Bone marrow (tissue), 2 donors: Measurements from ENCODE around the gene NRIP3.
"Not testable (repeated sequence)": the region's sequence is repeated elsewhere in the genome, so short reads cannot be mapped to it uniquely, and the experiment has no call there.

Experiments
- DNase-seq, 2 donors: peaks; one replicate each; lab custom pipeline; 2025; lab: John Stamatoyannopoulos, UW

The NRIP3 gene

DNA sequence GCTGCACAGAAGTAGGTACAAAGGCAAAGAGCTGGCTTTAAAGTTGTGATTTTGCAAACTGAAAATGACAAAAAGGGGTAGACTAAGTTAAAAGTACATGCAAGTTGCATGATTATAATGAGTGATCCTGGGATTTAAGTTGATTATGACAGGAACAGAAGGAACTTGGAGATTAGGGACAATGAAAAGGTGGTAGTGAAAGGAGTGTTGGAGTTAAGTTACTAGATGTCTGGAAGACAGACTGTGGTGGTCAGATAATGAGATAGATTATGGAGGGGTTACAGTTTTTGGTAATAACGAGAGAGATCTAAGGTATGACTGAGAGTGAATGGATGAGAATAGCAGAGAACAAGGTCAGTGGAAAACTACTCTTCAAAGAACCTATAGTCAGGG, 31.9 kb downstream of the NRIP3 start:
- DNase-seq: no peak

DNA sequence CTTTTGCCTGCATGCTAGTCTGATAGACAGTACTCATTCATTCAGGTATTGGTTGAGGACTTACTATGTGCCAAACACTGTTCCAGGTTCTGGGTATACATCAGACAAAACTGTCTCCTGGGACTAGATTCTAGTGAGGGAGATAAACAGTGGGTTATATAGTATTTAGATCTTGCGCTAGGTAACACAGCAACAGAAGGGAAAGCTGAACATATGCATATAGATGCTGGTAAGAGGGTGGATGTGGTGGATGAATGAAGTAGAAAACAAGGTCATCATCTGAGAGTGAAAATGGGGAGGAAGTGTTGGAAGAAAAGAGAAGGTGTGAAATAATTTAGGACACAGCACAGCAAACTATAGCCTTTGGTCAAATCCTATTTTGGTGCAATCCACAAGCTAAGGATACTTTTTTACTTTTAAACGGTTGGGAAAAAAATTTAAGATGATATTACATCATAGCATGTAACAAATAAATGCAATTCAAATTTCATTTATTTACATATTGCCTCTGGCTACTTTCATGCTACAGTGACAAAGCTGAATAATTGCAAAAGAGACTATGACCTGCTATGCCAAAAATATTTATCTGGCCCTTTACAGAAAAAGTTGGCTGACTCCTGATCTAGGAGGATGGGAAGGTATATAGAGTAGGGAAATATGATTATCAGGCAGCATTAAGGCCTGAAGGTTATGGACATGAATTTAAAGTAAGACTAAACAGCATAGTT, 32.4 kb downstream of the NRIP3 start:
- DNase-seq: no peak

GRCh38 chr11:8967184-8967583, 36.6 kb downstream of the NRIP3 start:
- DNase-seq: no peak

- DNase-seq: peak; percentile 43 to 94
Measured at GRCh38 chr11:8964324-8965320, 39.2 kb downstream of the NRIP3 start, which contains the start of gene TMEM9B. Gene TMEM9B, minus strand, starts transcription at chr11:8964442. Its CDS starts 129 bp downstream, at chr11:8964313.

GRCh38 chr11:8963569-8964323, 40.1 kb downstream of the NRIP3 start:
- DNase-seq: peak in 1 of 2 donors; percentile 94

GRCh38 chr11:8962841-8963240, 41.0 kb downstream of the NRIP3 start:
- no peak for DNase-seq

GRCh38 chr11:8961401-8961800, 42.4 kb downstream of the NRIP3 start:
- DNase-seq: no peak

DNA sequence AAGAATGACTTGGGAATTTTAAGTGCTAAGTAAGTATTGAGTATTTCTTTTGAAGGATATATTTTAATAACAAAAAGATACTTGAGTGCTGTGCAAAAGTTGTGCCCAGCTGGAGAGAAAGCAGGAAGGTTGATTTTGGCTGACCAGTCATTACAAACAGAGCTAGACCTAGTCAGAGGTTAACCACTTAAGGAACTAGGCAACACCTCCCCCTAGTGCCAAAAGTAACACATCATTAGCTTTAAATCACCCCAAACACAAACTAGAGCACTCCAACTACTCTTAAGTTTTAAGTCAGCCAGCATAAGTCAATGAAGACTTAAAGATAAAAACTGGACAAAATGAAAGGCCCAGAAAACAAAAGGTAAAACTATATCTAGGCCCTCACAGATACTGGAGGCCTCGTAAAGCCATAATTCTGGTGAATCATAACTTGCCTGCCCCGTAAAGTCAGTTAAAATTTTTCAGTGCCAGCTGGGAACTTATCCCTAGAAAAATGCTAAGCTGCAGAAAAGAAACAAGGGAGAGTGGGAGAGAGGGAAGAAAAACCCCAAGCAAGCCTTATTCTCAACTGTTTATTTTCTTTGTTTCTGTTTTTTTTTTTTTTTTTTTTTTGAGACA, 44.1 kb downstream of the NRIP3 start:
- peak in 1 of 2 donors; percentile 46 for DNase-seq

GRCh38 chr11:8956860-8957259, 46.9 kb downstream of the NRIP3 start:
- no peak for DNase-seq

DNA sequence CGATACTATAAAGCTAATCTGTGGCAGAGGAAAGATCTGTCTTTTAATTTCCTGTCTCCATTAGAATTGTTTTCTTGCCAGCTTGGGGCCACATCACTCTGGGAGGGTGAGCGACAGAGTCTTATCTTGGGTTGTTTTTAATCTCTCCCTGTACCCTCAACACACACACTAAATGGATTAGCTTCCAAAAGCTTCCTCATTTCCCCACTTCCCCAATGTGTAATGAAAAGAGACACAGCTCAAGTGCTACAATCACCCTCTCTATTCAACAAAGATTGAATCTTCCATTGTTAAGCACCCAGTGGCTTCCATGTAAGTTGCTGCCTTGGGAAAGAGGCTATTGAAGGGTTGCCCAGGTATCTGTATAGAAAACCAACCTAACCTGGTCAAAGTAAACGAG, 54.9 kb downstream of the NRIP3 start:
- peak in 1 of 2 donors; percentile 25 for DNase-seq

- no peak for DNase-seq
Measured at GRCh38 chr11:8947230-8947943, 56.4 kb downstream of the NRIP3 start.

- DNase-seq: no peak
Measured at GRCh38 chr11:8942518-8943066, 61.2 kb downstream of the NRIP3 start, which contains the start of gene ASCL3. Gene ASCL3, minus strand, starts transcription at chr11:8943016. Its CDS starts 4,855 bp downstream, at chr11:8938161.

GRCh38 chr11:8941341-8942103, 62.3 kb downstream of the NRIP3 start:
- no peak for DNase-seq

DNA sequence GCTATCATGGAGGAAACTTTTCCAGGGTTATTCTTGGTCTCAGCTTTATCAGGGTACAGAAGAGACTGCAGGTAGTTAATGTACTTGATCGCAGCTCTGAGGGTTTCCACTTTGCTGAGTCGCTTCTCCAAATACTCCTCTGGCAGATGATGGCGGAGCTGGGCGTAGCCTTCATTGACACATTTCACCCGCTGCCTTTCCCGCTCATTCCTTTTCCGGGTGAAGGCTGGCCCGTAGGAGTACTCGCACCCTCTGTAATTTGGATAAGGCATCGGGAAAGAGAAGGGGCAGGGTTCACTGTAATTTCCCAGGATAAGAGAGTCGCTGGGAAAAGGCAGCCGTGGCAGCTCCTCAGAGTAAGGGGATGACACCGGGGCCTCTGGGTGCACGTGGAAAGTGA, 66.1 kb downstream of the NRIP3 start:
- no peak for DNase-seq

DNA sequence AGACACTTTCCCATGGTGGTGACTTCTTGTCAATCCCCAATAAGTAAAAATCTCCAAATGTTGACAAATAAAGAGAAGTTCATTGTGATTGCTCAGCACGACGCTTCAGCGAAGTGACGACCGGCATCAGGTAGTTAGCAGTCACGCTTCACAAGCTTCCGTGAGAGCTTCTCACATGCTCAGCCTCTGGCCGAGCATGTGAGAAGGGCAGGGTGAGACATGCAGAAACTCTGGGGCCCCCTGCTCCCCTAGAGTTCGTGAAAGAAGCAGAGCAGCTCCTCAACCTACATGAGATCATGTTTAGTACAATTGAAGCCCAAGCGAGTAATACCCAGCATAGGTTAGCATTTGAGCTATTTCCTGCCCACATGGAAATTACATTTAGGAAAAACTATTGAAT, 66.6 kb downstream of the NRIP3 start:
- no peak for DNase-seq

DNA sequence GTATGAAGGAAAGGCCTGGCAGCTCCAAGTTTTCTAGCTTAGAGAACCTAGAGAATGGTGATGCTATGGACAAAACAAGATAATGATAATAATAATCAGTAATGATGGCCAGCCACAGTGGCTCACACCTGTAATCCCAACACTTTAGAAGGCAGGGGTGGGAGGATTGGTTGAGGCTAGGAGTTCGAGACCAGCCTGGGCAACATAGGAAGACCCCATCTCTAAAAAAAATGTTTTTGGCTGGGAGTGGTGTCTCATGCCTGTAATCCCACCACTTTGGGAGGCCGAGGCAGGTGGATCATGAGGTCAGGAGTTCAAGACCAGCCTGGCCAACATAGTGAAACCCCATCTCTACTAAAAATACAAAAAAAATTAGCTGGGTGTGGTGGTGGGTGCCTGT, 68.0 kb downstream of the NRIP3 start:
- DNase-seq: not testable (repeated sequence)

DNA sequence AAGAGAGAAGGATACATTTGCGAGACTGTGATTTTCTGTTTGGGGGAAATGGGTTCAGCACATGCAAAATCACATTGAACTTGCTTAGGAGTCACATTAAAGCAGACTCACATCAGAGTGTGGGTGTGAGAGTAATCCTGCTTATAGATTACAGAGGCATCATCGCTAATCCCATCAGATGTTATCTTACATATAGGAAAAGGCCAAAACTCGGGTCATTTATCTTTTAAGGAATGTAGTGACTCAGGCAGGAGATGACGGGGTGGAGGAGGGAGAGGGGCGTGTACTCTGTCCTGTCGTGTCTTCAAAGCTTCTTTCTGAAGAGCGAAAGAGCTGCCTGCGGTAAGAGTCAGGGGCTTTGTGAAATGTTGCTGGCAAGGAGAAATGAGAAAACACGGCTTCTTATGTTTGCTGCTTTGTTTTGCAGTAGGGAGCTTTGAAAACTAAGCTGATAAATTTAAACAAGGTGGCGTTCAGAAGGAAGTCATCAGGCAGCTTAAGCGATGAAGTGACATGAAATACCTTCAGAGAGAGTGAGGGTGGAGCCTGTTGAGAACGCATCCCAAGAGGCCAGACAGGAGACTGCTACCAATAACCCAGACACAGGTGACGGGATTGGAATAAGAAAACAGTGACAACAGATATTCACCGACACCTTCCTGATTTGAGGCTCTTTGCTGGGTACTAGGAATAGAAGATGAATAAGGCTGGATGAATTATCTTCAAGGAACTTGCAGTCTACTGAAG, 68.9 kb downstream of the NRIP3 start:
- DNase-seq: no peak

GRCh38 chr11:8933931-8934330, 69.9 kb downstream of the NRIP3 start:
- DNase-seq: no peak

- no peak for DNase-seq
Measured at GRCh38 chr11:8932564-8933180, 71.1 kb downstream of the NRIP3 start, which contains the start of gene C11orf16. Gene C11orf16, minus strand, starts transcription at chr11:8932947. Its CDS starts 639 bp downstream, at chr11:8932308.
